Lower lobe of right lung (tissue), 2 donors: ENCODE results near the gene ERI3. TPM values are rescaled to one million over a fixed set of nuclear protein-coding genes. Genes with fewer than 3 reads are reported as not detected.

ENCODE experiments used
- ATAC-seq, 2 donors: fragments of 200-7000 bp; cut with Tn5 transposase; one replicate each; pipeline ENCODE4 v1.9.1; 2020 to 2022; ENCODE audit warnings: mild to moderate bottlenecking in 2 of 2, moderate library complexity in 2 of 2
- DNase-seq: peaks from one replicate; pipeline ENCODE4 v3.0.0-alpha.2; 2020
- H3K27ac ChIP-seq: fragments of 200-600 bp; one replicate; pipeline ENCODE4 v1.8.0; 2022
- H3K27me3 ChIP-seq: fragments of 200-600 bp; one replicate; pipeline ENCODE4 v1.8.0; 2022; ENCODE audit warnings: low read depth
- H3K36me3 ChIP-seq: fragments of 200-600 bp; one replicate; pipeline ENCODE4 v1.8.0; 2022; ENCODE audit warnings: mild to moderate bottlenecking
- H3K4me1 ChIP-seq: fragments of 200-600 bp; one replicate; pipeline ENCODE4 v1.8.0; 2022
- H3K4me3 ChIP-seq: fragments of 200-600 bp; one replicate; pipeline ENCODE4 v1.8.0; 2022; ENCODE audit warnings: mild to moderate bottlenecking
- H3K9me3 ChIP-seq: fragments of 200-600 bp; one replicate; pipeline ENCODE4 v1.8.0; 2022
- intact Hi-C: fragments of 100-400 bp; cut with DNase I; formaldehyde crosslinking; loops from one replicate; pipeline ENCODE4 v1.11.0; 2022
- total RNA-seq: library from RNA; stranded (reverse); fragmentation: NEBNext Ultra II Directional; extraction: Animal tissue kit (Norgen Biotek cat#: 25700); gene quantifications from one replicate; pipeline ENCODE4 v1.2.1, GENCODE V29; 2021
- TF ChIP-seq, protein P1 (sequence below): fragments of 200-600 bp; IDR thresholded peaks from one replicate; pipeline ENCODE4 v1.8.0; 2022; ENCODE audit warnings: antibody characterized with exemption, mild to moderate bottlenecking
- donor health status: DM: no; HTN: yes; CAD: no; lungs with severe emphysema.

The ERI3 gene
- total RNA-seq, 1 donor from 2014 or later, result 36.3 TPM

DNA sequence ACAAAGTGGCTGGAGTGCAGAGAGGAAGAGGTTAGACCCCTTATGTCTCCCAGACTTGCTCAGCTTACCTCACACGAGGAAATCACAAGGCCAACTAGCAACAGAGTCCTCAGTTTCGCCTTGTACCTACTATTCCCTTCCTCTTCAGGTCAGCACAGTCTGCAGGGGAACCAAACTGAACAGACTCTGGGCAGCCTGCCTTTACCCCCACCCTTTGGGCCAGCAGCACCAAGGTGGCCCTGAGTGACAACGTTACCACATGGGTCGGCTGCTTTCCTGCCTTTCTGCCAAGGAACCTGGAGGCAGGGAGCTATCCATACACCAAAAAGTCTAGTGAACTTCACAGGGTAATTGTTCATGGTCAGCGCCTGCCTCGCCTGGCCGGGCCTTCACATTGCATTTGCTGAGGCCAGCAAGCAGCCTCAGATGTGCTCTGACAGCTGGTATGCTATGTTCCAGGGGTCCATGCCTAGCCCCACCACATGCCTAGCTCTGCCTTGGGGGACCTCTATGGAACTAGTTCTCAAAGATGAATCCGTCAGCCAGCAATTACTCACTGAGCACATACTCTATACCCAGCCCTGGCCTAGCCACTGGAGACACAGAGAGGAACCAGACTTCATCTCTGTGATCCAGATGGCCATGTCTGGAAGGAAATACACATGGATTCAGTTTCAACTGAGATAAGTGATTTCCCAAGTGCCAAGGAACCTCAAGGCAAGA is 72.2 kb downstream of the ERI3 start:
- Histone ChIP-seq H3K4me1 (peaks cover 14% of the 10 kb centered on the region), H3K36me3 (peaks cover 49% of the 10 kb centered on the region), H3K9me3 (no peaks in the 10 kb centered on the region), H3K27ac (no peak overlapping the region), H3K27me3 (no peaks in the 10 kb centered on the region), H3K4me3 (no peak overlapping the region)
- intact Hi-C loops, result no loop called here
- peak in 1 of 2 donors; percentile 11 for ATAC-seq
- TF ChIP-seq, protein P1, sequence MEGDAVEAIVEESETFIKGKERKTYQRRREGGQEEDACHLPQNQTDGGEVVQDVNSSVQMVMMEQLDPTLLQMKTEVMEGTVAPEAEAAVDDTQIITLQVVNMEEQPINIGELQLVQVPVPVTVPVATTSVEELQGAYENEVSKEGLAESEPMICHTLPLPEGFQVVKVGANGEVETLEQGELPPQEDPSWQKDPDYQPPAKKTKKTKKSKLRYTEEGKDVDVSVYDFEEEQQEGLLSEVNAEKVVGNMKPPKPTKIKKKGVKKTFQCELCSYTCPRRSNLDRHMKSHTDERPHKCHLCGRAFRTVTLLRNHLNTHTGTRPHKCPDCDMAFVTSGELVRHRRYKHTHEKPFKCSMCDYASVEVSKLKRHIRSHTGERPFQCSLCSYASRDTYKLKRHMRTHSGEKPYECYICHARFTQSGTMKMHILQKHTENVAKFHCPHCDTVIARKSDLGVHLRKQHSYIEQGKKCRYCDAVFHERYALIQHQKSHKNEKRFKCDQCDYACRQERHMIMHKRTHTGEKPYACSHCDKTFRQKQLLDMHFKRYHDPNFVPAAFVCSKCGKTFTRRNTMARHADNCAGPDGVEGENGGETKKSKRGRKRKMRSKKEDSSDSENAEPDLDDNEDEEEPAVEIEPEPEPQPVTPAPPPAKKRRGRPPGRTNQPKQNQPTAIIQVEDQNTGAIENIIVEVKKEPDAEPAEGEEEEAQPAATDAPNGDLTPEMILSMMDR, result no peak
- no peak for DNase-seq

DNA sequence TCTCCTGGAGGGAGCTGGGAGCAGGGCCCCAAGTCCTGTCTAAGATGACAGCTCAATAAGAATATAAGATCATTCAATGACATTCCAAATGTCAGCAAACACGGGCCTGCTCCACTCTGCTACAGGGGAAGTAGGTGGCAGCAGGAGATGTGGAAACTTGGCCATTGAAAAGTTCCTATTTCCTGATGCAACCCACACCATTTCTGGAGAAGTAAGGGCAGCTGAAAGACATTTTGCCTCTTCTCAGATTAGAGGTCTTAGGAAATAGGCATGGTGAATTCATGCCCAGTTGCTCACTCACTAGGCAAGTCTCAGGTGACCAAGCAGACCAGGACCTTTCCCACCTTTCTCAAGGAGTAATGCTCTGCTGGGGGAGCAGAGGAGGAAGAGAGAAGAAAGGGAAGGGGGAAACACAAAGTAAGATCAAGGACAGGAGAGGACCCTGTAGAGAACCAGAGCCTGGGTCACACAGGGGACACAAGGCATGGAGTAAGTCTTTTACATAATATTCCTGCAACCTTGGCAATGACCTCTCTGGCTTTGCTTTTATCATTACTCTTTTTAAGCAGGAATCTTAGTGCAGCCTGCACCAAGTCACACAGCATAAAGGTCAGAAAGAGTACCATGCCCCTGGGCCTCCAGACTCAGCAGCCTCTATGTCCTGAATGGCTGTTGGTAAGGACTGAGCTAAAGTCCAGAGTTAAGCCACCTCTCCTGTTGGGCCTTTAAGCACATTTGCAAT is 72.9 kb downstream of the ERI3 start:
- no peaks in the 10 kb centered on the region for H3K9me3 ChIP-seq
- no peaks in the 10 kb centered on the region for H3K27me3 ChIP-seq
- ATAC-seq, result peak; percentile 36 to 44
- TF ChIP-seq, protein P1, result no peak
- H3K36me3 ChIP-seq, result peaks cover 42% of the 10 kb centered on the region
- no peak overlapping the region for H3K4me3 ChIP-seq
- no peak overlapping the region for H3K27ac ChIP-seq
- H3K4me1 ChIP-seq, result peaks cover 14% of the 10 kb centered on the region
- intact Hi-C loops, result no loop called here
- DNase-seq, result no peak

DNA sequence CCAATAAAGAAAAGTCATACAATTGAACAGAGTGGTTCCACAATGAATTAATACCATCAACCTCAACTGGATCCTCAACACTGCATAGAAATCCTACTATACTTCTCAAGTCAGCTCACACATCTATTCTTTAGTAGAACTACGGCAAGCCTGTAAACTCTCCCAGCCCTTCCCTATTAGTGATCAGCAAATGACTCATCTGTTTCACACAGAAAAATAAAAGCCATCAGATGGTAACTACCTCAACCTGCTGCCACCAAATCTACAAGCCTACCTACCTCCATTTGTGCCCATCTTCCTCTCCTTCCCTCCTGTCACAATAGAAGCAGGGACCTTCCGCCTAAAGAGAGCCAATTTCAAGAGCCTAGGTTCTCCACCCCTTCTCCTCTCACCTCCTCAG is 78.2 kb downstream of the ERI3 start:
- no peaks in the 10 kb centered on the region for H3K27me3 ChIP-seq
- intact Hi-C loops, result no loop called here
- no peak for ATAC-seq

DNA sequence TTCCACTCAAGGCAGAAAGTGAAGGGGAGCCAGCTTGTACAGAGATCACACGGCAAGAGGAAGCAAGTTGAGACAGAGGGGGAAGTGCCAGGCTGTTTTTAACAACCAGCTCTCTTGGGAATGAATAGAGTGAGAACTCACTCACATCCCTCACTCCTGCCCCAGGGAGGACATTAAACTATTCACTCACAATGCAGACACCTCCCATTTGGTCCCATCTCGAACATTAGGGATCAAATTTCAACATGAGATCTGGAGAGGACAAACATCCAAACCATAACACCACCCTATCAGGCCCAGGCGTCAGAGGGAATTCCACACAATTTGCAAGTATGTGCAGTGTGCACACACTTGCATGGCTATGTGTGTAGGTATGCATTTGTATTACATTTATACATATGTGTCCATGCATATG is 79.1 kb downstream of the ERI3 start:
- ATAC-seq (no peak), DNase-seq (no peak)
- TF ChIP-seq, protein P1, result no peak
- no peak overlapping the region for H3K4me3 ChIP-seq
- no peak overlapping the region for H3K27ac ChIP-seq
- H3K36me3 ChIP-seq, result no peaks in the 10 kb centered on the region
- H3K9me3 ChIP-seq, result no peaks in the 10 kb centered on the region
- intact Hi-C loops, result no loop called here
- H3K4me1 ChIP-seq, result peaks cover 9% of the 10 kb centered on the region
- no peaks in the 10 kb centered on the region for H3K27me3 ChIP-seq

More for the DNA sequence above, 78.2 kb downstream of the ERI3 start:
- Histone ChIP-seq H3K4me3 (no peak overlapping the region), H3K27ac (no peak overlapping the region), H3K9me3 (no peaks in the 10 kb centered on the region), H3K4me1 (peaks cover 9% of the 10 kb centered on the region), H3K36me3 (peaks cover under 1% of the 10 kb centered on the region)
- TF ChIP-seq, protein P1, result no peak
- DNase-seq, result no peak

DNA sequence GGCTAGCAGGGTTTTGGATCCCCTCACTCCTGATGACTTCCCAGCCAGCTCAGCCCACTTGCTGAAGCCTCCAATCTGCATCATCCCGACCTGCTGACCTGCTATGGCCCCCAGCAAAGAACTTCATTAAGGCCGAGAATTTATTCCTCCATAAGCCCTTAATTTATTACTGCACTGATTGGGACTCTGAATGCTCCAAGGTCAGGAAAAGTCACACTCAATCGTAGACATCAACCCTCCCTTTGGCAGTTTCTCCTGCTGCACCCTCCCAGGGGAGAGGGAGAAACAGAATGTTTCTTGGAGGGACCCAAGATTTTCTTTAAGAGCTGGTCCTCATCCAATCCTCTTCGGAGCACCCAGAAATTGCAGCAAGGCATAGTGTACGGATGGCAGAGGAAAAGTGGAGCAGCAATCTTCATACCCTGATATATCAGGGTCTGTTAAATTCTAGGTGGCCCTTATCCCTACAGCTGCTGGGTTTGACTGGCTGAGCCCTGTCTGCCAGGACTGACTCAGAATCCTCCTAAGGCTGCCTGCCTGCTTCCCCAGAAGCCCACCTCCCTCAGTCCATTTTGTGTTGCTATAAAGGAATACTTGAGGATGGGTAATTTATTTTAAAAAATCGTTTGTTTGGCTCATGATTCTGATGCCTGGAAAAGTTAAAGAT is 79.6 kb downstream of the ERI3 start:
- no peak for ATAC-seq
- H3K9me3 ChIP-seq, result no peaks in the 10 kb centered on the region
- TF ChIP-seq, protein P1, result no peak
- no peak for DNase-seq
- H3K27ac ChIP-seq, result no peak overlapping the region
- peaks cover 9% of the 10 kb centered on the region for H3K4me1 ChIP-seq
- H3K4me3 ChIP-seq, result no peak overlapping the region
- no peaks in the 10 kb centered on the region for H3K36me3 ChIP-seq
- H3K27me3 ChIP-seq, result no peaks in the 10 kb centered on the region
- intact Hi-C loops, result no loop called here
